Dendritic cell treated with granulocyte-macrophage colony-stimulating factor and Interleukin-4, amounts not matched to agents 40 ng/mL and 50 ng/mL, for 4 days (primary cell): ENCODE measurements around the gene CLDN14.

Source experiments
- H3K27ac Mint-ChIP-seq: one replicate; pipeline ENCODE4 v1.8.0; 2022; ENCODE audit warnings: mild to moderate bottlenecking, mixed read lengths
- H3K27me3 Mint-ChIP-seq: one replicate; pipeline ENCODE4 v1.8.0; 2022; ENCODE audit warnings: mild to moderate bottlenecking, mixed read lengths
- H3K36me3 Mint-ChIP-seq: one replicate; pipeline ENCODE4 v1.8.0; 2022; ENCODE audit warnings: low read depth, mixed read lengths
- H3K4me1 Mint-ChIP-seq: one replicate; pipeline ENCODE4 v1.8.0; 2022; ENCODE audit warnings: low read depth, mixed read lengths
- H3K4me3 Mint-ChIP-seq: one replicate; pipeline ENCODE4 v1.8.0; 2022; ENCODE audit warnings: mild to moderate bottlenecking, moderate library complexity, mixed read lengths
- H3K9me3 Mint-ChIP-seq: one replicate; pipeline ENCODE4 v1.8.0; 2022; ENCODE audit warnings: mixed read lengths
- intact Hi-C: fragments of 100-400 bp; cut with micrococcal nuclease; formaldehyde crosslinking; loops from one replicate; pipeline ENCODE4 v1.15.0; 2022

The CLDN14 gene

GRCh38 chr21:36479415-36480402, at the start of gene CLDN14:
Gene CLDN14 (minus strand): TSS chr21:36480122. CDS start chr21:36461695, 18,427 bp downstream.
- intact Hi-C loops: no loop called here
- no peak within 1 kb of the TSS for H3K4me3 Mint-ChIP-seq
- H3K4me1 Mint-ChIP-seq: no peaks in the 10 kb centered on the region
- peaks cover 2% of the 10 kb centered on the region for H3K27me3 Mint-ChIP-seq
- H3K36me3 Mint-ChIP-seq: no peaks in the 10 kb centered on the region
- no peak within 1 kb of the TSS for H3K27ac Mint-ChIP-seq
- H3K9me3 Mint-ChIP-seq: no peaks in the 10 kb centered on the region

DNA sequence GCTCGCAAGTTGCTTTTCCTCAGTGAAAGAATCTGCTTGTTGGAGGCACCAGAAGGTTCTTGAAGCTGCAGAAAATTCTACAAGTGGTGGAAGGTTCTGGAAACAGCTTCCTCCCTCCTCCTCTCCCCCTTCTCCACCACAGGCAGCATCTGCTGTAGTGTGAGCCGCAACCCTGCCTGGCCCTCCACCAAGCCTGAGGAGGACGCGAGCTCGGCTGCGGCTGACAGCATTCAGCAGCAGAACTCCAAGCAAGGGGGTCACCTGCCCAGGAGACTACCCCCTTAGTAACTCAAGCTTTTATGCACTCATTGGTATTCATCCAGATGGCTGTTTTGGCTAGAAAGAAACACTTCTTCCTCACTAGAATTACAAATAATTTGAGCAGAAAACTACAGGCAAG, 48.8 kb upstream of the CLDN14 start:
- Mint-ChIP-seq H3K4me3 (no peak overlapping the region), H3K4me1 (no peaks in the 10 kb centered on the region), H3K27me3 (peaks cover 2% of the 10 kb centered on the region)

GRCh38 chr21:36527317-36527716, 47.4 kb upstream of the CLDN14 start:
- Mint-ChIP-seq H3K27ac (no peak overlapping the region), H3K4me3 (no peak overlapping the region), H3K4me1 (no peaks in the 10 kb centered on the region), H3K36me3 (no peaks in the 10 kb centered on the region), H3K9me3 (no peaks in the 10 kb centered on the region), H3K27me3 (peaks cover 2% of the 10 kb centered on the region)
- intact Hi-C loops: no loop called here

More for the DNA sequence above, 48.8 kb upstream of the CLDN14 start:
- H3K27ac Mint-ChIP-seq: no peak overlapping the region
- no peaks in the 10 kb centered on the region for H3K36me3 Mint-ChIP-seq
- H3K9me3 Mint-ChIP-seq: no peaks in the 10 kb centered on the region
- intact Hi-C loops: no loop called here

- H3K27ac Mint-ChIP-seq: no peak overlapping the region
- H3K9me3 Mint-ChIP-seq: no peaks in the 10 kb centered on the region
- intact Hi-C loops: no loop called here
- H3K4me3 Mint-ChIP-seq: no peak overlapping the region
- H3K36me3 Mint-ChIP-seq: no peaks in the 10 kb centered on the region
- no peaks in the 10 kb centered on the region for H3K4me1 Mint-ChIP-seq
- H3K27me3 Mint-ChIP-seq: peaks cover 4% of the 10 kb centered on the region
Measured at GRCh38 chr21:36526104-36526503, 46.2 kb upstream of the CLDN14 start.

DNA sequence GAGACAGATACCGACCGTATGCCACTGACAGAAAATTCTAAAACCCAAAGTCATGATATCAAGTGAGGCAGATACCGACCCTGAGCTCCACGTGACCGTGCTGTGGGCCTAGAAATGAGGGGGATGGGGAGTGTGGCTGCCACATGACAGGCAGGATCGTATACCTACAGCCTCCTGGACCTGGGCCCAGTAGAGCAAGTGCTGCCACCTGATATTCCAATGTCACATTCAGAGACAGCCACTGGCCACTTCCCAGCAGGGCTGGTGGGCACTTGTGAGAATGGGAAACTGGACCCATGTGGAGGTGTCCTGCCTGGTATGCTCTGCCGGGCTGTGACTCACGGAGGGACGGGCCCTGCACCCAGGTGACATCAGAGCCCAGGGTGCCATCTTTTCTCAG, 44.6 kb upstream of the CLDN14 start:
- H3K9me3 Mint-ChIP-seq: no peaks in the 10 kb centered on the region
- intact Hi-C loops: no loop called here
- no peak overlapping the region for H3K27ac Mint-ChIP-seq
- H3K4me1 Mint-ChIP-seq: no peaks in the 10 kb centered on the region
- no peak overlapping the region for H3K4me3 Mint-ChIP-seq
- H3K27me3 Mint-ChIP-seq: peaks cover 2% of the 10 kb centered on the region
- H3K36me3 Mint-ChIP-seq: no peaks in the 10 kb centered on the region

DNA sequence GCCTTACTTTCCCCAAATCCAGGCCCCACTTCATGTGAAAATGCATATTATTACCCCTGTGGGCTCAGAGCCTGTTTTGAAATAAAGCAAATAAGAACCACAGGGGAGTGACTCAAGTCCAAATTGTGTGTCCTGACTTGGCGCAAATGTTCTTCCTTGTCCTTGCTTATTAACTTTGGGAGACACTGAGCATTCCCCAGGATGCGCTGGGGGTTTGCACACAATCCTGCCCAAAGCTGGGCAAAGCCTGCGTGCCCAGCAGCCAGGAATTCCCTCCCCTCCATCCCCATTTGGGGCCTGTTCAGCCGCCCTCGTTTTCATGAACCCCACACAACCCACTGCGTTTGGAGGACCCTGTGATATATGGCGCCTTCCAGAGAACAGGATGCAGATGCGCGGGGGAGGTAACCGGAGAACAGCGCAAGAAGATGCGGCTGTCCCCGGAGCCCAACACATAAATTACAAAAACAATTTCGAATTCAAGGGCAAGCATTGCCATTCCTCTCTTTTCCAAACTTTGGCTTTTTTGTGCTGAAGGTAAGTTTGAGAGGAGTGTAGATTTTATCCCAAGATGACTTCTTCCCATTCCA, 42.4 kb upstream of the CLDN14 start:
- peaks cover 2% of the 10 kb centered on the region for H3K27me3 Mint-ChIP-seq
- no peak overlapping the region for H3K27ac Mint-ChIP-seq
- no peak overlapping the region for H3K4me3 Mint-ChIP-seq
- no peaks in the 10 kb centered on the region for H3K4me1 Mint-ChIP-seq
- H3K9me3 Mint-ChIP-seq: no peaks in the 10 kb centered on the region
- H3K36me3 Mint-ChIP-seq: no peaks in the 10 kb centered on the region
- intact Hi-C loops: no loop called here

DNA sequence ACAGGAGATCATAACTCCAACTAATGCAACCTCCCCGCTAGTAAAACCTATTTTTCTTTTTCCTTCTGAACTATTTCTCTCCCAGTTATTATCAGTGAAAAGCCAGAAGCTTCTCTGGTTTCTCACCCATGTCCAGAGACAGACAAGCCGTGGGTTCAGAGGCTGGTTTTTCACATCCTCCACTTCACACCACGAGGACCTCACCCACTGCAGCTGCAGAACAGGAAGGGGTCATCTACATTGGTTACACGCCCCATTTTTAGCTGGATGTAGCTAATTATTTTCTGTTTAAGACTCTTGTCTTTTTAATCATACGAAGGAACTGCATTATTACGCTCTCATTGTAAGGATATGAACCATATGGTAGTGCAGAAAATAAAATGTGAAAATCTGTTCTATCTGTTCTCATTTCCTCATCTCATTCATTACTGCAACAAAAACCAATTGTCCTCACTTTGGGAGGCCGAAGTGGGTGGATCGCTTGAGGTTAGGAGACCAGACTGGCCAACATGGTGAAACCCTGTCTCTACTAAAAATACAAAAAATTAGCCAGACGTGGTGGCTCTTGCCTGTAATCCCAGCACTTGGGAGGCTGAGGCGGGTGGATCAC, 39.1 kb upstream of the CLDN14 start:
- Mint-ChIP-seq H3K36me3 (no peaks in the 10 kb centered on the region), H3K27me3 (peaks cover 2% of the 10 kb centered on the region), H3K4me1 (no peaks in the 10 kb centered on the region), H3K27ac (no peak overlapping the region), H3K4me3 (no peak overlapping the region), H3K9me3 (no peaks in the 10 kb centered on the region)
- intact Hi-C loops: no loop called here

GRCh38 chr21:36517366-36518075, 37.6 kb upstream of the CLDN14 start:
- H3K27ac Mint-ChIP-seq: no peak overlapping the region
- H3K27me3 Mint-ChIP-seq: peaks cover 3% of the 10 kb centered on the region
- H3K4me1 Mint-ChIP-seq: no peaks in the 10 kb centered on the region
- no peak overlapping the region for H3K4me3 Mint-ChIP-seq
- H3K36me3 Mint-ChIP-seq: no peaks in the 10 kb centered on the region
- H3K9me3 Mint-ChIP-seq: no peaks in the 10 kb centered on the region
- intact Hi-C loops: no loop called here

DNA sequence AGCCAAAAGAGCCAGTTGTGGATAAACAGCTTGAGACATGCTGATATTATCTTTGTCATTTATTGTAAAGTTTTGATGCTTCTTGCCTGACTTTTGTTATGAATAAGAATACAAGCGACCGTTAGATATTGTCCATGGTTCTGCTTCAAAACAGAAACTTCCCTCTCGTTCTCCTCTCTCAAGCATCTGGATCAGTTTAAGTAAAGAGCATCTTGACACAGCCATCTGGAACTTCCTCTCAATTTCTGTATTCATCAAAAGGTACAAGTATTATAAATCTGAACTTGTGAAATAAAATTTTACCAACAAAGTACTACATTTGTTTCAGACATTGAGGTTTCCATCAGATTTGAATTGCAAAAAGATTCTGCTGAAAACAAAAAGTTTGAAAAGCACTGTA, 36.4 kb upstream of the CLDN14 start:
- peaks cover 7% of the 10 kb centered on the region for H3K27me3 Mint-ChIP-seq
- H3K27ac Mint-ChIP-seq: no peak overlapping the region
- intact Hi-C loops: no loop called here
- no peaks in the 10 kb centered on the region for H3K9me3 Mint-ChIP-seq
- no peaks in the 10 kb centered on the region for H3K36me3 Mint-ChIP-seq
- no peak overlapping the region for H3K4me3 Mint-ChIP-seq
- no peaks in the 10 kb centered on the region for H3K4me1 Mint-ChIP-seq

DNA sequence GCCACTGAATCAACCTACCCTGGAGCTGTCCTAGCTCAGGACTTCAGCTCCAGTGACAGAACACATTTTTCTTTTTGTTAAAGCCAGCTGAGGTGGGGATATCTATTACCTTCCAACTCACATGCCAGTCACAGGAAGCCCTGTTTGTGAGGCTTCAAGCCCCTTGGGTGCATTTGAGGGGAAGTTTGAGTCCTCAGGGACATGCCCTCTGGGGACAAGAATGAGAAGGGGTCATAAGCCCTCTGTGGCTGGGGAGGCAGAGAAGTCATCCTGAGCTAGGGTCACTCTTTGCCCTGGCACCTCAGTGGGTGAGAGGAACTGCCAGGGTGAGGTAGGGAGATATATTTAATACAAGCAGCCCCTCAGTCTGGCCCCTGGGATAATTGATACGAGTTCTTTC, 33.5 kb upstream of the CLDN14 start:
- no peaks in the 10 kb centered on the region for H3K36me3 Mint-ChIP-seq
- H3K4me1 Mint-ChIP-seq: no peaks in the 10 kb centered on the region
- H3K9me3 Mint-ChIP-seq: no peaks in the 10 kb centered on the region

DNA sequence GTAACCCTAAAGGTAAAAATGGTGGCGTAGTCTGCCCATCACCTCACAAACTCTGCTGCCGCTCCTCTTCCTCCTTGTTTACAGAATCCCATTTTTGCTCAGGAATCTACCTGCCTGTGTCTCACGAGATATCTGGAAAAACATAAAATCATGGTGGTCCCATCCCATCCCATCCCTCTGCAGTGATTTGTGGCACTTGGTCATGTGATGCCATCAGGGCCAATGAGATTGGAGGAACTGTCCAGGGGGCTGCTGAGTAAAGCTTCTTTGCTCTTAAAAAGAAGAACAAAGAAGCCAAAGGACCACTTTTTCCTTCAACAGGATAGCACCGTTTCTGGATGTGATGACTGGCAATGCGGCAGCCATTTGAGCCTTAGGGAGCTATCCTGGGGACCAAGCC, 33.0 kb upstream of the CLDN14 start:
- Mint-ChIP-seq H3K36me3 (no peaks in the 10 kb centered on the region), H3K4me1 (no peaks in the 10 kb centered on the region), H3K4me3 (no peak overlapping the region), H3K27me3 (peaks cover 7% of the 10 kb centered on the region), H3K27ac (no peak overlapping the region), H3K9me3 (no peaks in the 10 kb centered on the region)
- intact Hi-C loops: no loop called here

More for the DNA sequence above, 33.5 kb upstream of the CLDN14 start:
- intact Hi-C loops: no loop called here
- Mint-ChIP-seq H3K27me3 (peaks cover 7% of the 10 kb centered on the region), H3K27ac (no peak overlapping the region), H3K4me3 (no peak overlapping the region)

DNA sequence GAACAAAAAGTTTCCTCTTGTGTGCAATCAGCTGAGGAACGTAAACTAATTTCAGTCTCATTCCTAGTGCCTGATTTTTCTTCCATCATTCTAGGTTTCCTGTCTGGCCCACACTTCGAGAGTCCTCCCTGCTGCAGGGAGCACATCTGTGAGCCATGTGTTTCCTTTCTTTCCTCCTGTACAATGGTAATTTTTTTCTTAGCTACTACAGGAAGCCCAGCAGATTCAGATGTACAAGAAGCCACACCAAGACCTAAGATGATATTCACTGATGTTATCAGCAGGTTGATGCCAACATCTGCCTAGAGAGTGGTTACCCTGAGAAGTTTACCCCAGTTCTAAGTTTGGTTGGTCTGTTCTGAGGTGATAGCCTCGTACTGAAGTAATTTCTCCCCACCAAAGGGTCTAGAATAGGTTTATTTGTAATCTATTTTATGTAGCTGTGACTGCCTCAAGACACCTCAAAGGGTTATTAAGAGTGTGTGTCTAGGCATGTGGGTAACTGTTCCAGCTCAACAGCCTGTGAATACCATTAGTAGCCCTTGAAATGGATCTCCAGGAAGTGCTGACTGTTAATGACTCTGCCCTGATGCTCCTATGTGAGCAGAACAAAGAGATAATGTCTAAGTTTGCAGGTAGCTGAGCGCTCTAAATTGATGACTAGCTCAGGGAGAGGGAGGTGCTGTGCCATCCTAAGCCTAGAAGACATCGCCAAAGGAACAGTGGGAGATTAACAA, 31.7 kb upstream of the CLDN14 start:
- H3K4me1 Mint-ChIP-seq: no peaks in the 10 kb centered on the region
- H3K27ac Mint-ChIP-seq: no peak overlapping the region
- H3K27me3 Mint-ChIP-seq: peaks cover 7% of the 10 kb centered on the region
- H3K36me3 Mint-ChIP-seq: no peaks in the 10 kb centered on the region
- no peaks in the 10 kb centered on the region for H3K9me3 Mint-ChIP-seq
- intact Hi-C loops: no loop called here
- no peak overlapping the region for H3K4me3 Mint-ChIP-seq

GRCh38 chr21:36510911-36511310, 31.0 kb upstream of the CLDN14 start:
- H3K4me3 Mint-ChIP-seq: no peak overlapping the region
- H3K27ac Mint-ChIP-seq: no peak overlapping the region
- no peaks in the 10 kb centered on the region for H3K4me1 Mint-ChIP-seq
- peaks cover 10% of the 10 kb centered on the region for H3K27me3 Mint-ChIP-seq
- intact Hi-C loops: no loop called here
- no peaks in the 10 kb centered on the region for H3K36me3 Mint-ChIP-seq
- H3K9me3 Mint-ChIP-seq: no peaks in the 10 kb centered on the region
